Neural crest cell (in vitro differentiated cells): ENCODE data around the gene ARID5B. TPM values are rescaled to one million over a fixed set of nuclear protein-coding genes. Genes with fewer than 3 reads are reported as not detected.

Experiments used
- DNase-seq: peaks from one replicate; pipeline ENCODE4 v3.0.0; 2021; ENCODE audit warnings: low read depth, mixed read lengths, low spot score
- H3K27ac Mint-ChIP-seq: one replicate; pipeline ENCODE4 v1.8.0; 2021; ENCODE audit warnings: mild to moderate bottlenecking, mixed read lengths; ENCODE audit not compliant: unreplicated experiment
- H3K27me3 Mint-ChIP-seq: 2 replicates; pipeline ENCODE4 v1.8.0; 2021; ENCODE audit warnings: low read depth, mild to moderate bottlenecking, mixed read lengths
- H3K36me3 Mint-ChIP-seq: 2 replicates; pipeline ENCODE4 v1.8.0; 2021; ENCODE audit warnings: low read depth, mild to moderate bottlenecking, mixed read lengths
- H3K4me1 Mint-ChIP-seq: 2 replicates; pipeline ENCODE4 v1.8.0; 2021; ENCODE audit warnings: mixed read lengths
- H3K4me3 Mint-ChIP-seq: one replicate; pipeline ENCODE4 v1.8.0; 2021; ENCODE audit warnings: mild to moderate bottlenecking, mixed read lengths
- H3K9me3 Mint-ChIP-seq: 2 replicates; pipeline ENCODE4 v1.8.0; 2021; ENCODE audit warnings: mixed read lengths
- CTCF ChIP-seq: fragments of 200-600 bp; sonication (generic); conservative IDR thresholded peaks from 2 replicates; pipeline ENCODE4 v1.5.0; 2021; ENCODE audit warnings: antibody characterized with exemption, mild to moderate bottlenecking
- total RNA-seq: library from RNA; stranded (reverse); gene quantifications from 2 replicates; pipeline ENCODE4 v1.2.1, GENCODE V29; 2021

ARID5B gene
- total RNA-seq, 1 donor from 2014 or later: 10.4 TPM

GRCh38 chr10:62001898-62002297, 100.4 kb downstream of the ARID5B start:
- Mint-ChIP-seq H3K27me3 (peaks cover 34% of the 10 kb centered on the region), H3K27ac (no peak overlapping the region), H3K36me3 (peaks cover 11% of the 10 kb centered on the region), H3K4me1 (no peaks in the 10 kb centered on the region), H3K9me3 (no peaks in the 10 kb centered on the region), H3K4me3 (no peak overlapping the region)
- no peak for DNase-seq
- no peak for TF ChIP-seq CTCF

GRCh38 chr10:62002753-62003152, 101.3 kb downstream of the ARID5B start:
- peaks cover 43% of the 10 kb centered on the region for H3K27me3 Mint-ChIP-seq
- no peak overlapping the region for H3K27ac Mint-ChIP-seq
- TF ChIP-seq CTCF: no peak
- no peaks in the 10 kb centered on the region for H3K4me1 Mint-ChIP-seq
- H3K36me3 Mint-ChIP-seq: peaks cover 11% of the 10 kb centered on the region
- H3K9me3 Mint-ChIP-seq: no peaks in the 10 kb centered on the region
- H3K4me3 Mint-ChIP-seq: no peak overlapping the region
- no peak for DNase-seq

- H3K9me3 Mint-ChIP-seq: no peaks in the 10 kb centered on the region
- DNase-seq: no peak
- TF ChIP-seq CTCF: no peak
- H3K4me3 Mint-ChIP-seq: no peak overlapping the region
- no peak overlapping the region for H3K27ac Mint-ChIP-seq
- peaks cover 11% of the 10 kb centered on the region for H3K36me3 Mint-ChIP-seq
- peaks cover 3% of the 10 kb centered on the region for H3K4me1 Mint-ChIP-seq
- peaks cover 51% of the 10 kb centered on the region for H3K27me3 Mint-ChIP-seq
These were observed 102.5 kb downstream of the ARID5B start for GRCh38 chr10:62004042-62004441.

GRCh38 chr10:62005281-62005680, 103.8 kb downstream of the ARID5B start:
- Mint-ChIP-seq H3K4me3 (no peak overlapping the region), H3K36me3 (peaks cover 5% of the 10 kb centered on the region), H3K27ac (no peak overlapping the region), H3K27me3 (peaks cover 52% of the 10 kb centered on the region), H3K9me3 (no peaks in the 10 kb centered on the region), H3K4me1 (peaks cover 10% of the 10 kb centered on the region)
- DNase-seq: no peak
- no peak for TF ChIP-seq CTCF

- Mint-ChIP-seq H3K27ac (no peak overlapping the region), H3K4me1 (peaks cover 10% of the 10 kb centered on the region), H3K36me3 (peaks cover 5% of the 10 kb centered on the region), H3K4me3 (no peak overlapping the region), H3K9me3 (no peaks in the 10 kb centered on the region), H3K27me3 (peaks cover 52% of the 10 kb centered on the region)
- TF ChIP-seq CTCF: no peak
- no peak for DNase-seq
These were observed 104.2 kb downstream of the ARID5B start for GRCh38 chr10:62005687-62006086.

GRCh38 chr10:62007145-62007544, 105.6 kb downstream of the ARID5B start:
- no peak for TF ChIP-seq CTCF
- Mint-ChIP-seq H3K36me3 (peaks cover 5% of the 10 kb centered on the region), H3K27ac (no peak overlapping the region)

More at GRCh38 chr10:62007145-62007544, 105.6 kb downstream of the ARID5B start:
- Mint-ChIP-seq H3K27me3 (peaks cover 52% of the 10 kb centered on the region), H3K4me1 (peaks cover 10% of the 10 kb centered on the region), H3K9me3 (no peaks in the 10 kb centered on the region), H3K4me3 (no peak overlapping the region)
- DNase-seq: no peak
